ENCODE measurements around the gene ENPP4.

Gene ENPP4

GRCh38 chr6:46190889-46191288, 61.1 kb downstream of the ENPP4 start:
- no peak overlapping the region for H4K8ac ChIP-seq (ENCODE audit: low read depth, low read length)
- H3K79me2 ChIP-seq (ENCODE audit: control insufficient read depth, insufficient read depth, low read length) = no peaks in the 10 kb centered on the region
- no peak for DNase-seq
- no peaks in the 10 kb centered on the region for H3K36me3 ChIP-seq (ENCODE audit: control insufficient read depth, insufficient read depth, low read length)
- no peak overlapping the region for H3K4me3 ChIP-seq (ENCODE audit: low read length)
- no peak overlapping the region for H3K4ac ChIP-seq (ENCODE audit: low read depth, low read length)
- no peaks in the 10 kb centered on the region for H3K27me3 ChIP-seq (ENCODE audit: insufficient read depth, low read length, poor library complexity)
- H3K9ac ChIP-seq (ENCODE audit: low read length) = no peak overlapping the region
- no peak overlapping the region for H3K56ac ChIP-seq (ENCODE audit: low read length)
- H4K5ac ChIP-seq (ENCODE audit: low read length) = no peak overlapping the region
- H2BK5ac ChIP-seq (ENCODE audit: low read length) = no peak overlapping the region
- H3K23ac ChIP-seq (ENCODE audit: low read length) = no peak overlapping the region
- H2AK5ac ChIP-seq (ENCODE audit: low read length) = no peak overlapping the region
- H3K18ac ChIP-seq (ENCODE audit: low read length) = no peak overlapping the region
- H2BK120ac ChIP-seq (ENCODE audit: low read depth, low read length) = no peak overlapping the region
- H2BK15ac ChIP-seq (replicated peaks; ENCODE audit: low read depth) = no peak overlapping the region
- no peak overlapping the region for H3K4me2 ChIP-seq (ENCODE audit: low read length)
- H3K27ac ChIP-seq (ENCODE audit: low read depth, low read length) = no peak overlapping the region
- H3K4me1 ChIP-seq (ENCODE audit: control insufficient read depth, low read depth, low read length) = no peaks in the 10 kb centered on the region
- no peaks in the 10 kb centered on the region for H3K79me1 ChIP-seq (ENCODE audit: low read length)
- WGBS (ENCODE audit: extremely low coverage, insufficient coverage, low lambda C conversion rate) = no CpG with 5 or more reads among the region's 4 CpGs

GRCh38 chr6:46191961-46192360, 62.2 kb downstream of the ENPP4 start:
- no CpG with 5 or more reads among the region's 1 CpG for WGBS (ENCODE audit: extremely low coverage, insufficient coverage, low lambda C conversion rate)

More at GRCh38 chr6:46191961-46192360, 62.2 kb downstream of the ENPP4 start:
- DNase-seq = no peak
- H2BK15ac ChIP-seq (replicated peaks; ENCODE audit: low read depth) = no peak overlapping the region
- H3K18ac ChIP-seq (ENCODE audit: low read length) = no peak overlapping the region
- no peaks in the 10 kb centered on the region for H3K79me1 ChIP-seq (ENCODE audit: low read length)
- H3K4me2 ChIP-seq (ENCODE audit: low read length) = no peak overlapping the region
- H2AK5ac ChIP-seq (ENCODE audit: low read length) = no peak overlapping the region
- no peaks in the 10 kb centered on the region for H3K4me1 ChIP-seq (ENCODE audit: control insufficient read depth, low read depth, low read length)
- H2BK5ac ChIP-seq (ENCODE audit: low read length) = no peak overlapping the region
- no peak overlapping the region for H2BK120ac ChIP-seq (ENCODE audit: low read depth, low read length)
- no peak overlapping the region for H3K56ac ChIP-seq (ENCODE audit: low read length)
- H3K4me3 ChIP-seq (ENCODE audit: low read length) = no peak overlapping the region
- H3K23ac ChIP-seq (ENCODE audit: low read length) = no peak overlapping the region
- no peak overlapping the region for H4K5ac ChIP-seq (ENCODE audit: low read length)
- H3K36me3 ChIP-seq (ENCODE audit: control insufficient read depth, insufficient read depth, low read length) = no peaks in the 10 kb centered on the region
- H3K9ac ChIP-seq (ENCODE audit: low read length) = no peak overlapping the region
- no peak overlapping the region for H3K27ac ChIP-seq (ENCODE audit: low read depth, low read length)
- H3K27me3 ChIP-seq (ENCODE audit: insufficient read depth, low read length, poor library complexity) = no peaks in the 10 kb centered on the region
- H3K79me2 ChIP-seq (ENCODE audit: control insufficient read depth, insufficient read depth, low read length) = no peaks in the 10 kb centered on the region
- H3K4ac ChIP-seq (ENCODE audit: low read depth, low read length) = no peak overlapping the region
- H4K8ac ChIP-seq (ENCODE audit: low read depth, low read length) = no peak overlapping the region

Data from mesendoderm (in vitro differentiated cells).